Measurements from ENCODE around the gene EFCAB8.

Gene EFCAB8

GRCh38 chr20:32988008-32988407, 129.3 kb downstream of the EFCAB8 start:
- no peak for DNase-seq

GRCh38 chr20:32989507-32990283, 131.0 kb downstream of the EFCAB8 start:
- no peak for DNase-seq

DNA sequence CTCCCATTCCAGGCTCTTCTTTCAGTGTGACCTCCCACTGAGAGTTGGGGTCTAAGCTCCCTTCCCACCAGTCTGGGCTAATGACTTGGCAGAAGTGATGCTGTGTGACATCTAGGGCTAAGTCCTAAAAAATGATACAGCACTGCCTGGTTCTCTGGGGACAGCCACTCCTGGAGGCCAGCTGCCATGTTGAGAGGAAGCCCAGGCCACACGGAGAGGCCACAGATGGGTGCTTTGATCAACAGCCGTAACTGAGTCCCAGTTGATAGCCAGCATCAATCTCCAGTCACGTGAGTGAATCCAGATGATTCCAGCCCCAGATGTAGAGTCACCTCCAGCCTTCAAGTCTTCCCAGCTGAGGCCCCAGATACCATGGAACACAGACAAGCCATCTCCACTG, 131.7 kb downstream of the EFCAB8 start:
- DNase-seq = no peak

DNA sequence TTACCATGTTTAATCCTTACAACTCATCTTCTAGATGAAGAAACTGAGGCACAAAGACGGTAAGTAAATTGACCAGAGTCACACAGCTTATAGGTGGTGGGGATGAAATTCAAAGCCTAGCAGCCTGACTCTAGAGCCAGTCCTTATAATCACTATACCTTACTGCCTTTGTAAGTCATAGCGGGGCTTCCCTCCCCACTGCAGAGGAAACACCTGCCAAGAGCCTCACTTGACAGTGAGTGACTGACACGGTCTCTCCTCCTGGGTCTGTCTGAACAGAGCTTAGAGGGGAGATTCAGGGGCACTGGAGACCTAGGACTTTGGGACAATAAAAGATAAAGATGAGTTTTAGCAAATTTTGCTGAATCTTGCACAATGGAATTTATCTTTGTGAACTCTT, 132.7 kb downstream of the EFCAB8 start:
- DNase-seq = no peak

GRCh38 chr20:32991792-32992641, 133.3 kb downstream of the EFCAB8 start:
- no peak for DNase-seq

DNA sequence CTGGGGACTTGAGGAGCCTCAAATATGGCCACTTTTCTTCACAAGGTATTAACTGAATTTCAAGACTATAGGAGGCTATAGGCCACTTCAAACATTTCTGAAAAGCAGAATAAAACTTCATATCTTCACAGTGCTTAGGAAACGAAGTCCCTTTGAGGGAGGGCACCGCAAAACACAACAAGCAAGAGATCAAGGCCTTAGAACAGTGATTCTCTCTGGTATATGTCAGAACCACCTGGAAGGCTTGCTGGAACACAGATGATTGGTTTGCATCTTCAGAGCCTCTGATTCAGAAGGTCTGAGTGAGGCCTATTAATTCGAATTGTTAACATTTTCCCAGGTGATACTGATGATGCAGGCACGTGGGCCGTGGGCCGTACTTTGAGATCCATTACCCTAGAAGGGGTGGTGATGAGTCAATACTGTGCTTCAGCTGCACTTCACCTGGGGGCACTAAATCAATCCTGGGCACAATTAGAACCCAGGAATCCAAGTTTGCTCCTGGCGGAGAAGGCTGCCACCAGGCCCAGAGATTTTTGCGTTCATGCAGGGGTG, 134.8 kb downstream of the EFCAB8 start:
- no peak for DNase-seq

GRCh38 chr20:32995802-32996201, 137.1 kb downstream of the EFCAB8 start:
- DNase-seq = no peak

- DNase-seq = no peak
Measured at GRCh38 chr20:32997431-32997830, 138.7 kb downstream of the EFCAB8 start.

- DNase-seq = no peak
Measured at GRCh38 chr20:32999603-33000250, 141.0 kb downstream of the EFCAB8 start.

- DNase-seq = no peak
Measured at GRCh38 chr20:33000802-33001466, 142.2 kb downstream of the EFCAB8 start.

DNA sequence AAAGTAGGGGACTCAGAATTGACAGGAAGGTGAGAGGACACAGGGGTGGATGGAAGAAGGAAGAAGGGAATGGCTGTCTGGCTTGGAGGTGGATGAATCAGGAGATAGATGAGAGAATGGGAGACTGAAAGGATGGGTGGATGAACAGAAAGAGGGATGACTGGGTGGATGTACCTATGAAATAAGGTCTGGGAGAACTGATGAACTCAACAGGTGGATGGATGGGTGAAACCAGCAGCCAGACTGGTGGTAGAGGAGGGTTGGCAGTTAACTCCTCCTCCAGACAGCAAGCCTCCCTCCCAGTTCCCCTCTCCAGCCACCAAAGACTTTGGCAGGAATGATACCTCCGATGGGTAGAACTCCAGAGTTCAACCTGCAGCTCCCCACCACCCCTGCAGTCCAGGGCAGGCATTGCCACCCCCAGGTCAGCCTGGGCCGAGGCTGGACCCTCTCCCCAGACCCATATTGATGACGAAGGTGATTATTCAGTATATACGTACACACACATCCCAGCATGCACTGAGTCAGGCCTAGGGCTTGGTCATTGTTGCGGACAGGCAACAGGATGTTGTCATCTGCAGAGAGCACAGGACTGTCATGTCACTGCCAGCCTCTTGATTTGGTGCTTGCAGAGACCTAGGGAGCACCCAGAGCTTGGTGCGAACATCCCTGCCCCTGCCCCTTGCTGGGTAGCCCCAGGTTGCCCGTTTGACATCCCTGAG, 143.5 kb downstream of the EFCAB8 start:
- no peak for DNase-seq

- DNase-seq = no peak
Measured at GRCh38 chr20:33004141-33004751, 145.5 kb downstream of the EFCAB8 start, which contains the start of gene SUN5. Gene SUN5, minus strand, starts transcription at chr20:33004433. Its CDS starts 93 bp downstream, at chr20:33004340.

DNA sequence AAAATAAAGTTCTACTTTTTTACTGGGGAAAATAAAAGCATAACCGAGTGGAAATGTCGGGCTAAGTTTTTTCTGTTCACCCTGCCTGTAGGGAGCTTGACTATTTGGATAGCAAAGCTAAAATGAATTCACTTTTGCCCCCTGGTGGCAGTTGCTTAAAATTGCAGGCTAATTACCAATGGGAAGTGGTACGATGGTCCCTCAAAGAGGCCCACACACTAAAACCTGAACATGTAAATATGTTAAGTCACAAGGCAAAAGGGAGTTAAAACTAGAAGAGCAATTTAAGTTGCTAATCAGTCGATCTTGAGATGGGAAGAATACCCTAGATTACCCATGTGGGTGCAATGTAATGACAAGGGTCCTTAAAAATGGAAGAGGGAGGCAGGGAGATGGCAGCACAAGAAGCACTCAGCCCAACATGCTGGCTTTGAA, 146.4 kb downstream of the EFCAB8 start:
- DNase-seq = no peak

DNA sequence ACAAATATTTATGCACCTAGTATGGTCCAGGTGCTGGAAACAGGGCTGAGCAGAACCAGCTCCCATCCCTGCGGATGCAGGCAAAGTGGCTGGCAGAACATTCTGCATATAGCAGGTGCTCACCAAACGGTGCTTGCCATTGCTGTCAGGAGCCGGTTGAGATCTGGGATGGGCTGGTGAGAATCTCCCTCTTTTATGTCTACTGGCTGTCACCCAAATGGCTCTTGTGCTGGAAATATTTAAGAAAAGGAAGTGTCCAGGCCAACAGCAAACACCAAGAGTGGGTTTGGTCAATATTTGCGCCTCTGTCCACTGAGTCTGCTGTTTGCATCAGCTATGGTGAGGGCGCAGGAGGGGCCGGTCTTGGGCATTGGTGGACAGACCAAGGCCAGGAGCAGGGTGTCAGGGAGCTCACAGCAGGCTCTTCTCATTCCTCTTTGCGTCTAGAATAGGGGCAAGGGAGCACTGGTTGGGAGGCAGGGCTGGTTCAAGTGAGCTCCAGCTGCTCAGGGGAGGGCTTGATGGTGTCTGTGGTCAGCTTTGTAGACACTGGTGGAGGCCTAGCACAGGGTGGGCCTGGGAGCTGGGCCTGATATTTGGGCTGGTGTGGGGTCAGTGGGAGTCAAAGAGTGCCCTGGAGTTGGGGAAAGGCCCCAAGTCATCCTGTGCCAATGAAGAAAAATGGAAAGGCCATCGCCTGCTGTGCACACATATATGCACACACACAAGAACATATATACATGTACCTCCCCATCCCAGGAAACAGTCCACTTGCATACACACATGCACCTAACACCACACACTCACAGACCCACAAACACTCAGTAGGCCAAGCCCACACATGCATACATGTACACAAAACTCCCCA, 147.4 kb downstream of the EFCAB8 start:
- DNase-seq = no peak

GRCh38 chr20:33006776-33007375, 148.2 kb downstream of the EFCAB8 start:
- no peak for DNase-seq

GRCh38 chr20:33007376-33008335, 148.9 kb downstream of the EFCAB8 start, which contains the start of gene BPIFB2:
Gene BPIFB2, plus strand, starts transcription at chr20:33007704. Its CDS starts 871 bp downstream, at chr20:33008575.
- no peak for DNase-seq

GRCh38 chr20:33008336-33009213, 149.9 kb downstream of the EFCAB8 start:
- no peak for DNase-seq

Measured in CD4-positive, alpha-beta T cell treated with Interferon gamma for 1 hour (primary cell).